Measurements from ENCODE around the gene SLC19A2. TPM values are rescaled to one million over a fixed set of nuclear protein-coding genes. Genes with fewer than 3 reads are reported as not detected.

SLC19A2 gene
- total and polyA plus RNA-seq, 2 of the 8 experiments (the other 6 are each of a cell fraction or from before 2014, with no cell fraction given) = 21.2 to 23.2 TPM

- 79% methylated on average over 4 of the region's 4 CpGs; no CpG with 5 or more reads in 1 of the 2 experiments for WGBS, 2 experiments (ENCODE audit: extremely low coverage in 1 of 2, insufficient coverage in 1 of 2, insufficient read length in 1 of 2, insufficient replicate concordance in 2 of 2, low coverage in 1 of 2, low lambda C conversion rate in 2 of 2, missing lambda C conversion rate in 1 of 2)
- H3K4ac ChIP-seq (replicated peaks; ENCODE audit: insufficient read length, low read depth, low read length) = no peak overlapping the region
- no peak overlapping the region for H3K23ac ChIP-seq (ENCODE audit: insufficient read length)
- H3K23me2 ChIP-seq (ENCODE audit: low read depth, low read length) = peaks cover 12% of the 10 kb centered on the region
- FAIRE-seq = no peak
- CTCF ChIA-PET (ENCODE audit: partially characterized antibody) = interaction anchor here (1.0 to 1.5 kb wide), 2 partner anchors 11 to 15 kb away, joined by 4 to 5 read pairs; no protein-coding TSS in a partner anchor
- POLR2A ChIA-PET (ENCODE audit: partially characterized antibody) = no interaction called here
- H2BK20ac ChIP-seq (ENCODE audit: low read length) = no peak overlapping the region
- H2BK120ac ChIP-seq (replicated peaks; ENCODE audit: low read depth, low read length) = no peak overlapping the region
- no peak overlapping the region for H3K56ac ChIP-seq (replicated peaks; ENCODE audit: insufficient read length, low read depth, low read length)
- no peaks in the 10 kb centered on the region for H3K27me3 ChIP-seq (replicated peaks in 1 of 4; ENCODE audit: control insufficient read depth in 3 of 4, extremely low read depth in 1 of 4, insufficient read depth in 3 of 4, low read length in 3 of 4)
- no peak for TF ChIP-seq CEBPB (IDR thresholded peaks at IDR 0.05; ENCODE audit: low read depth, low read length)
- no peak for TF ChIP-seq SAP30 (IDR thresholded peaks at IDR 0.05; ENCODE audit: insufficient read depth, insufficient replicate concordance, low read length)
- no peak; a peak in 1 of 3 replicates for TF ChIP-seq POLR2A (IDR thresholded peaks at IDR 0.05; ENCODE audit: control extremely low read depth in 1 of 2, low read depth in 2 of 2, low read length in 2 of 2)
- TF ChIP-seq CTCF (IDR thresholded peaks at IDR 0.05; ENCODE audit: control extremely low read depth in 1 of 3, insufficient read depth in 1 of 3, low read depth in 1 of 3, low read length in 3 of 3) = no peak
- no peak for TF ChIP-seq SP1 (IDR thresholded peaks at IDR 0.05; ENCODE audit: low read depth, low read length)
- no peak for TF ChIP-seq CHD1 (IDR thresholded peaks at IDR 0.05; ENCODE audit: low read depth, low read length)
- TF ChIP-seq RNF2 (IDR thresholded peaks at IDR 0.05; ENCODE audit: borderline replicate concordance, low read depth, low read length, missing control alignments, poor library complexity, severe bottlenecking) = no peak
- TF ChIP-seq SRF (IDR thresholded peaks at IDR 0.05; ENCODE audit: low read depth, low read length) = no peak
- TF ChIP-seq EZH2 (IDR thresholded peaks at IDR 0.05; ENCODE audit: low read depth, low read length, severe bottlenecking) = no peak
- no peak for TF ChIP-seq NANOG (IDR thresholded peaks at IDR 0.05; ENCODE audit: insufficient read depth, low read depth, low read length, poor library complexity, severe bottlenecking)
- H4K20me1 ChIP-seq (replicated peaks in 1 of 2; ENCODE audit: control insufficient read depth in 1 of 2, insufficient read depth in 2 of 2, low read length in 2 of 2) = peaks cover 0 to 7% of the 10 kb centered on the region in 2 experiments
- H3K79me1 ChIP-seq (ENCODE audit: low read depth, low read length) = peaks cover 9% of the 10 kb centered on the region
- H2BK12ac ChIP-seq (ENCODE audit: low read depth, low read length) = no peak overlapping the region
- H3K4me2 ChIP-seq (ENCODE audit: insufficient read depth in 1 of 2, low read depth in 2 of 2, low read length in 2 of 2) = peak overlapping the region; percentile 88 to 94
- DNase-seq (ENCODE audit: low read depth in 1 of 2, low spot score in 2 of 2) = no peak
- H3K36me3 ChIP-seq (ENCODE audit: control insufficient read depth in 2 of 4, insufficient read depth in 4 of 4, low read length in 3 of 4) = no peaks in the 10 kb centered on the region
- H3K4me3 ChIP-seq (ENCODE audit: extremely low read depth in 1 of 4, insufficient read depth in 2 of 4, low read depth in 3 of 4, low read length in 4 of 4) = peak overlapping the region in 3 of 4 experiments; percentile 6 to 91 (median 84); a peak in 6 of 8 replicates
- H3K18ac ChIP-seq (ENCODE audit: extremely low read depth, low read length) = no peak overlapping the region
- no peak overlapping the region for H2BK15ac ChIP-seq (ENCODE audit: low read length)
- H4K8ac ChIP-seq (ENCODE audit: extremely low read depth, insufficient read depth, low read length) = no peak overlapping the region
- no peak overlapping the region for H3K27ac ChIP-seq (ENCODE audit: low read depth, low read length)
- H4K91ac ChIP-seq (replicated peaks; ENCODE audit: insufficient read length, low read length) = no peak overlapping the region
- H3K14ac ChIP-seq (ENCODE audit: insufficient read length) = no peak overlapping the region
- no peak overlapping the region for H2AK5ac ChIP-seq (ENCODE audit: low read depth, low read length)
- H3K4me1 ChIP-seq (replicated peaks in 1 of 4; ENCODE audit: control insufficient read depth in 3 of 4, insufficient read depth in 4 of 4, low read length in 3 of 4) = peaks cover 0 to 27% (median 13%) of the 10 kb centered on the region in 4 experiments; a peak in 5 of 7 replicates
- no peak overlapping the region for H4K5ac ChIP-seq (ENCODE audit: insufficient read length, low read depth, low read length)
- H2AFZ ChIP-seq (ENCODE audit: low read length) = no peak overlapping the region
- H3K79me2 ChIP-seq (ENCODE audit: control insufficient read depth in 1 of 2, insufficient read depth in 2 of 2, low read length in 2 of 2) = peaks cover 10 to 59% of the 10 kb centered on the region in 2 experiments; a peak in 3 of 4 replicates
- H2BK5ac ChIP-seq (ENCODE audit: low read depth, low read length) = no peak overlapping the region
- no peaks in the 10 kb centered on the region for H3K9me3 ChIP-seq (ENCODE audit: insufficient read depth in 2 of 2, low read depth in 1 of 2, low read length in 1 of 2)
- H3K9ac ChIP-seq (replicated peaks in 1 of 4; ENCODE audit: extremely low read depth in 1 of 4, low read depth in 3 of 4, low read length in 3 of 4) = no peak overlapping the region; a peak in 1 of 7 replicates
Measured at GRCh38 chr1:169484101-169484500, 1.6 kb downstream of the SLC19A2 start.

Data from H1 (cell line).